Body of pancreas (tissue), 4 donors: ENCODE data around the gene PPA1.

Experiments
- CTCF ChIP-seq, 7 experiments: fragments of 450-650 bp in 4 of 7; fragments of 200-600 bp in 3 of 7; sonication (generic) in 3 of 7; IDR thresholded peaks; one replicate each; pipeline ENCODE4 v1.5.1; 2016 to 2019; ENCODE audit warnings: antibody characterized with exemption in 7 of 7
- POLR2A ChIP-seq, 3 donors: fragments of 450-650 bp; IDR thresholded peaks; one replicate each; pipeline ENCODE4 v1.6.1; 2016; ENCODE audit warnings: antibody characterized with exemption in 3 of 3, mild to moderate bottlenecking in 2 of 3

GRCh38 chr10:70183304-70183703 is 49.9 kb downstream of the PPA1 start:
- TF ChIP-seq CTCF (IDR thresholded peaks at IDR 0.05), result no peak
- no peak for TF ChIP-seq POLR2A (IDR thresholded peaks at IDR 0.05)
